Activated CD8-positive, alpha-beta memory T cell treated with anti-CD3 and anti-CD28 coated beads for 36 hours (primary cell): Measurements from ENCODE around the gene FAT3. TPM values are rescaled to one million over a fixed set of nuclear protein-coding genes. Genes with fewer than 3 reads are reported as not detected.

ENCODE experiments used
- CTCF ChIA-PET: fragments of 350-600 bp; sonication (Branson Sonifier 250); formaldehyde crosslinking; loops from one replicate; lab custom pipeline; 2021; ENCODE audit warnings: antibody characterized with exemption; lab: Charles Lee
- POLR2A ChIA-PET: fragments of 350-600 bp; sonication (Branson Sonifier 250); formaldehyde crosslinking; loops from one replicate; lab custom pipeline; 2021; ENCODE audit warnings: antibody characterized with exemption; lab: Charles Lee
- total RNA-seq, 2 experiments: library from RNA; stranded (reverse); gene quantifications; one replicate each; pipeline ENCODE4 v1.2.3, GENCODE V29; 2021

The FAT3 gene
- total RNA-seq, 2 experiments from 2014 or later: not detected

DNA sequence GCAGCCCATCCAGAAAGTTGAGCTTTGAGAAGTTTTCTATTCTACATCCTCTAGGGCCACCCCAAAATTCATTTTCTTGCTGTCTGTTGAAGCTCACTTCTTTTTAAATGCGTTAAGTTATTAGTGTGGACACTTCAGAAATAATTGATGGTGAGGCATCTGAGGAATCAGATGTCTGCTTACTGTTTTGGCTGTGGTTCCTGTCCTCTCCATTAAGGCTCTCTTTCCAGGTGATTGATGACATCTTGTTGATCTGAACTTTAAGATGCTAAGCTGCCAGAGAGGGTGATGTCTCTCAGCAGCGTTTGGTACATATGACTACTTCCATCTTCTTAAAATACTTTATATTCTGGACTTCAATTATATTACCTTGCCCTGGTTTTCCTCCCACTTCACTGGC lies 45.2 kb downstream of the FAT3 start:
- CTCF ChIA-PET: no interaction called here
- POLR2A ChIA-PET: no interaction called here

DNA sequence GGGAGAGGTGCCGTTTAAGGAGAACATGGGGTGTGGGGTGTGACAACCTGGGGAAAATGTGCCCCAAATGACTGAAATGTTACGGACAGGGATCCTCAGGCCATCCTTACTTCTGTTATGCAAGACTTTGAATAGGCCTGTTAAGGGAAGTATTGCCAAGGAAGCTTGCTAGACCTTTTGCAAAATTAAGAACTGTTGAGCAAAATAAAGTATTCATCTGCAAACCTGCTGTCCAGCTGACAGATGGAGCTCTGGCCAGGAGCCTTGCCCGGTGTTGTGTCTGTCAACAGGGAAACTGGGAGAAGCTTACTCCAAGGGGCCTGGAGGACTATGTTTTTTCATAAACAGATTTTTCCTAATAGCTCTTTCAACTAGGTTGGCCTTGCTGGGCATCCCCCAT lies 48.0 kb downstream of the FAT3 start:
- POLR2A ChIA-PET: no interaction called here
- CTCF ChIA-PET: no interaction called here
